Stomach smooth muscle (tissue), 2 donors: ENCODE data around the gene NOL4L.
"Not testable (repeated sequence)": the region's sequence is repeated elsewhere in the genome, so short reads cannot be mapped to it uniquely, and the experiment has no call there.

Source experiments
- H3K27ac ChIP-seq: one replicate; pipeline ENCODE4 v1.7.0; 2013; ENCODE audit warnings: mild to moderate bottlenecking, low read length, inconsistent platforms
- H3K27me3 ChIP-seq, 2 donors: one replicate each; pipeline ENCODE4 v1.7.0; 2013; ENCODE audit warnings: low read length in 2 of 2; ENCODE audit not compliant: insufficient read depth in 2 of 2, control insufficient read depth in 1 of 2
- H3K36me3 ChIP-seq, 2 donors: one replicate each; pipeline ENCODE4 v1.7.0; 2013; ENCODE audit warnings: low read length in 2 of 2; ENCODE audit not compliant: control insufficient read depth in 2 of 2, insufficient read depth in 2 of 2
- H3K4me1 ChIP-seq: one replicate; pipeline ENCODE4 v1.7.0; 2013; ENCODE audit warnings: low read length; ENCODE audit not compliant: control insufficient read depth, insufficient read depth
- H3K4me3 ChIP-seq, 2 donors: one replicate each; pipeline ENCODE4 v1.7.0; 2013; ENCODE audit warnings: low read length in 2 of 2
- H3K9ac ChIP-seq, 2 donors: one replicate each; pipeline ENCODE4 v1.7.0; 2013; ENCODE audit warnings: low read length in 2 of 2, mild to moderate bottlenecking in 1 of 2
- H3K9me3 ChIP-seq, 2 donors: one replicate each; pipeline ENCODE4 v1.7.0; 2013; ENCODE audit warnings: low read length in 2 of 2; ENCODE audit not compliant: control insufficient read depth in 2 of 2
- donor health status: healthy.
- donor health status: Pancreatic carcinoma.

NOL4L gene

GRCh38 chr20:32594204-32594603, 9.1 kb upstream of the NOL4L start:
- no peaks in the 10 kb centered on the region for H3K36me3 ChIP-seq
- H3K9me3 ChIP-seq: no peaks in the 10 kb centered on the region
- H3K4me3 ChIP-seq: no peak overlapping the region
- no peak overlapping the region for H3K9ac ChIP-seq
- H3K27ac ChIP-seq: no peak overlapping the region
- H3K4me1 ChIP-seq: no peaks in the 10 kb centered on the region
- H3K27me3 ChIP-seq: no peaks in the 10 kb centered on the region

- not testable (repeated sequence) for H3K27ac ChIP-seq, H3K9me3 ChIP-seq, H3K9ac ChIP-seq, H3K4me1 ChIP-seq, H3K4me3 ChIP-seq, H3K27me3 ChIP-seq, H3K36me3 ChIP-seq
These were observed 7.5 kb upstream of the NOL4L start for GRCh38 chr20:32592616-32593015.

- no peak overlapping the region for H3K4me3 ChIP-seq
- H3K27ac ChIP-seq: no peak overlapping the region
- H3K27me3 ChIP-seq: no peaks in the 10 kb centered on the region
- H3K9me3 ChIP-seq: no peaks in the 10 kb centered on the region
- H3K36me3 ChIP-seq: no peaks in the 10 kb centered on the region
- no peaks in the 10 kb centered on the region for H3K4me1 ChIP-seq
- no peak overlapping the region for H3K9ac ChIP-seq
These were observed 6.9 kb upstream of the NOL4L start for GRCh38 chr20:32592022-32592421.

- Histone ChIP-seq H3K4me3 (no peak overlapping the region), H3K4me1 (no peaks in the 10 kb centered on the region), H3K36me3 (no peaks in the 10 kb centered on the region), H3K9me3 (no peaks in the 10 kb centered on the region), H3K27me3 (peaks cover 0 to 2% of the 10 kb centered on the region in 2 donors), H3K9ac (no peak overlapping the region), H3K27ac (no peak overlapping the region)
These were observed 4.6 kb upstream of the NOL4L start for GRCh38 chr20:32589769-32590168.

GRCh38 chr20:32589256-32589655, 4.1 kb upstream of the NOL4L start:
- H3K9ac ChIP-seq: no peak overlapping the region
- no peaks in the 10 kb centered on the region for H3K9me3 ChIP-seq
- H3K4me1 ChIP-seq: peaks cover 3% of the 10 kb centered on the region
- H3K27me3 ChIP-seq: peaks cover 0 to 2% of the 10 kb centered on the region in 2 donors
- no peak overlapping the region for H3K4me3 ChIP-seq
- H3K36me3 ChIP-seq: no peaks in the 10 kb centered on the region
- H3K27ac ChIP-seq: no peak overlapping the region

GRCh38 chr20:32588040-32588439, 2.9 kb upstream of the NOL4L start:
- Histone ChIP-seq H3K27me3 (peaks cover 0 to 2% of the 10 kb centered on the region in 2 donors), H3K36me3 (no peaks in the 10 kb centered on the region), H3K9me3 (no peaks in the 10 kb centered on the region), H3K9ac (no peak overlapping the region), H3K4me3 (no peak overlapping the region), H3K4me1 (peaks cover 3% of the 10 kb centered on the region), H3K27ac (no peak overlapping the region)

- H3K9ac ChIP-seq: no peak overlapping the region
- H3K36me3 ChIP-seq: no peaks in the 10 kb centered on the region
- peaks cover 0 to 2% of the 10 kb centered on the region in 2 donors for H3K27me3 ChIP-seq
- no peak overlapping the region for H3K27ac ChIP-seq
- H3K9me3 ChIP-seq: no peaks in the 10 kb centered on the region
- peaks cover 3% of the 10 kb centered on the region for H3K4me1 ChIP-seq
- no peak overlapping the region for H3K4me3 ChIP-seq
These were observed 1.2 kb upstream of the NOL4L start for GRCh38 chr20:32586291-32586690.

GRCh38 chr20:32585586-32586127, 524 bp upstream of the NOL4L start:
- H3K27me3 ChIP-seq: peaks cover 0 to 2% of the 10 kb centered on the region in 2 donors

GRCh38 chr20:32583581-32584070, 1.5 kb downstream of the NOL4L start:
- Histone ChIP-seq H3K36me3 (no peaks in the 10 kb centered on the region), H3K9me3 (no peaks in the 10 kb centered on the region), H3K27ac (no peak overlapping the region), H3K4me1 (peaks cover 3% of the 10 kb centered on the region), H3K27me3 (peaks cover 0 to 2% of the 10 kb centered on the region in 2 donors), H3K9ac (no peak overlapping the region), H3K4me3 (no peak overlapping the region)

More at GRCh38 chr20:32585586-32586127, 524 bp upstream of the NOL4L start:
- H3K36me3 ChIP-seq: no peaks in the 10 kb centered on the region
- H3K4me3 ChIP-seq: peak overlapping the region in 1 of 2 donors; percentile 22
- H3K9ac ChIP-seq: no peak overlapping the region
- peaks cover 3% of the 10 kb centered on the region for H3K4me1 ChIP-seq
- no peaks in the 10 kb centered on the region for H3K9me3 ChIP-seq
- H3K27ac ChIP-seq: no peak overlapping the region

- Histone ChIP-seq H3K9ac (no peak overlapping the region), H3K4me3 (peak overlapping the region; percentile 31 to 68), H3K36me3 (no peaks in the 10 kb centered on the region), H3K9me3 (no peaks in the 10 kb centered on the region), H3K27me3 (peaks cover 0 to 2% of the 10 kb centered on the region in 2 donors), H3K27ac (no peak overlapping the region), H3K4me1 (peaks cover 3% of the 10 kb centered on the region)
These were observed 2.2 kb downstream of the NOL4L start for GRCh38 chr20:32582659-32583580.
